Measurements from ENCODE around the gene TAF11.

- TF ChIP-seq CTCF (conservative IDR thresholded peaks at IDR 0.05; ENCODE audit: low read length) (no peak), EZH2phosphoT487 (IDR thresholded peaks at IDR 0.05; ENCODE audit: borderline replicate concordance, low read depth, low read length) (no peak)
These were observed 40.4 kb upstream of the TAF11 start for GRCh38 chr6:34928220-34928619.
